Vagina (tissue), 2 donors: Measurements from ENCODE around the gene GNAT2.

Experiments
- CTCF ChIP-seq, 3 experiments: fragments of 450-650 bp in 2 of 3; fragments of 200-600 bp in 1 of 3; sonication (generic) in 1 of 3; IDR thresholded peaks; one replicate each; pipeline ENCODE4 v1.5.1; 2017 to 2019; ENCODE audit warnings: antibody characterized with exemption in 3 of 3, mild to moderate bottlenecking in 2 of 3, moderate library complexity in 2 of 3
- POLR2A ChIP-seq, 2 donors: fragments of 450-650 bp; IDR thresholded peaks; one replicate each; pipeline ENCODE4 v1.6.1; 2017; ENCODE audit warnings: antibody characterized with exemption in 2 of 2, mild to moderate bottlenecking in 2 of 2, moderate library complexity in 2 of 2

DNA sequence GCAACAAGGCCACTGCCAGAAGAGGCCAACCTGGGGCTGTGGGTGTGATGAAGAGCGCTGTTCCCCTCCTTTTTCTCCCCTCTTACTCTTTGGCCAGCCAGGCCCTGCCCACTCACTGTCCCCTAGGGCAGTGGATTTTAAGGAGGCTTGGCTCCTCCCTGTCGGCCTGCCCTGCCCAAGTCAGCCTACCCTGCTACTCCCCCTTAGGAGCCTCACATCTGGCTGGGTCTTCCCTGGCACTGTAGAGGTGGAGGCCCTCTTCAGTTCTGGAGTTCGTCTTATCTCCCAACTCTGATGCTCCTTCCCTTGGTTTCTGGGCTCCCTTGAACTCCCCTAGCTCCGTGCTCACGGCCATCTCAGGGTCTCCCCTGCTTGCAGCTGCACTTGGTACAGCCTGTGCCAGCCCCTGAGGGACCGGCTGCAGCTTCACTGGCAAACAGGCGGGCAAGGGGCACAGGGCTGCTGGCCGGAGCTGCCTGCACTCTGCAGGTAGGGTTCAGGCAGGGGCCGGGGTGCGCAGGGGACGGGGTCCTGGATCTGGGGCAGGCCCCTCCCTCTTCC, 4.3 kb upstream of the GNAT2 start:
- TF ChIP-seq CTCF (IDR thresholded peaks at IDR 0.05) = no peak
- TF ChIP-seq POLR2A (IDR thresholded peaks at IDR 0.05) = no peak
